CD4-positive, alpha-beta T cell treated with Interleukin-6 at 100 ng/mL for 8 hours (primary cell): ENCODE measurements around the gene PATL1.
A peak's percentile ranks its signal among the peaks of the same experiment; 100 is the strongest.
"Not testable (repeated sequence)": the region's sequence is repeated elsewhere in the genome, so short reads cannot be mapped to it uniquely, and the experiment has no call there.

Experiments
- DNase-seq: peaks from one replicate; pipeline ENCODE4 v3.0.0-alpha.2; 2020; ENCODE audit warnings: mixed read lengths, low spot score

PATL1 gene

DNA sequence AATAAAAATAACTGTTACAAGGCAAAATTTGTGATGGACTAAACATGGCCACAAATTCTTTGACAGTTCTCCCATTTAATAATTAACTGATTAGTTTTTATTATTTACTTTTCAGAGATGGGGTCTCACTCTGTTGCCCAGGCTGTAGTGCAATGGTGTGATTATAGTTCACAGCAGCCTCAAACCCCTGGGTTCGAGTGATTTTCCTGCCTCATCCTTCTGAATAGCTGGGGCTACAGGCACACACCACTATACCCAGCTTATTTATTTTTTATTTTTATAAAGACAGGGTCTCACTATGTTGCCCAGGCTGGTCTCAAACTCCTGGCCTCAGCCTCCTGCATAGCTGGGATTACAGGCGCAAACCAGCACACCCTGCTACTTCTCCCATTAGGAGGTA, 4.5 kb upstream of the PATL1 start:
- no peak for DNase-seq

DNA sequence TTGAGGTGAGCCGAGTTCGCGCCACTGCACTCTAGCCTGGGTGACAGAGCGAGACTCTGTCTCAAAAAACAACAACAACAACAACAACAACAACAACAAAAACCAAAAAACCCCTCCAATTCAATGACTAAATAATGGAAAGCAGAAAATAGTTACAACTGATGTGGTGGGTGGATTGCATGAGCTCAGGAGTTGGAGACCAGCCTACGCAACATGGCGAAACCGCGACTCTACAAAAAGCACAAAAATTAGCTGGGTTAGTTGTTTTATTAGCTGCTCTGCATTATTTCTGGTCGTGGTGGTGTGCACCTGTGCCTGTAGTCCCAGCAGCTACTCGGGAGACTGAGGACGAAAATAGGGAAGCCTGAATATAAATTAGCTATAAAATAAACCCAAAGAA, 2.6 kb upstream of the PATL1 start:
- DNase-seq, result no peak

DNA sequence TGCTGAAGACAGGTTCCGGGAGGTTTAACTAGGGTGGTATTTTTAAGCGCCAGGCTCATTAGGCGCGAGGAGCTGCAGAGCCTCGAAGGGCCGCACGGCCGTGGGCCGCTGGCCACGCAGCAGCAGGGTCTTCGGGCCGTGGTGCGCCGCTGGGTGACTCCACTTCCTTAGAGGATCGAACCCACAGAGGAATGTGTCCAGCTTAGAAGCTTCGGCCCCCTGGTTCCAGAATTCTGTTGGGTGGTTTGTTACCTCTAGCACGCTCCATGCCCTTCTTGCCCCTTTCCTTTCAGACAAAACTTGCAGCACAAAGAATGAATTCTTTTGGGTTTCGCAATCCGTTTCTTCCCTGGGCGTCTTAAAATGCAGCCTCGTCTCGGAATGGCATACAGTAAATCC, 773 bp upstream of the PATL1 start:
- DNase-seq, result no peak

- DNase-seq, result peak; percentile 48
Measured at GRCh38 chr11:59668188-59668949, 468 bp downstream of the PATL1 start.

DNA sequence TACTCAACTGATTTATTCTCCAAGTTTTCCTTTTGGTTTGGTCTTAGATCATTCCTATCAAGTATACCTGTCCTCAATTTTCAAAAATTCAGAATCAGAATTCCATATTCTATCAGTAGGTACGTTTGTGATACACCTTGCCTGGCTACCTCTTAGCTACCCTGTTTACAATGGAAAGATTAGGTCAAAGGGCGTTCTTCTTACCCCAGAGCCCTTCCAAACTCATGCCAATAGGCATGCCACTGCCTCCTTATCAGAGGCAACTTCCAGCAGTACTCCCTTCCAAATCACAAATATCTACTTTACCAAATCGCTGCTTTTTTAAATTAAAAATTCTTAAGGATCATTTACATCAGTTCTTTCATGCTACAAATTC, 1.0 kb downstream of the PATL1 start:
- DNase-seq, result no peak

DNA sequence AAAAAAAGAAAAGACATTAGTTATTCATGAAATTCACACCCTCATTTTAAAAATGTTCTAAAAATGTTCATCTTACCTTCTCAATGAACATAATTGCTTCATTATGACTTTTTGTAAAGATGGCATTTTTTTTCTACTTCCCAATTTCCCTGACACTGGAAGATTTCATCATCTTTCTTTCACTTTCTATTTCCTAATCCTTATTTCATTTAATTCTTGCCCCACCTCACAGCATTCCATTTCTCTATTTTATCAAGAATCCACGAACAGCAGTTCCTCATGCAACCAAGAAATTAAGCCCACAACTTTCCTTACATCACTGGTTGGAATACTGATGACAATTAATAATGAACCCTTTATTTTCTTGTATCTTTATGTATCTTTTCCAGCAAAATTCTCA, 1.9 kb downstream of the PATL1 start:
- no peak for DNase-seq

GRCh38 chr11:59660621-59661020, 8.2 kb downstream of the PATL1 start:
- DNase-seq, result no peak

DNA sequence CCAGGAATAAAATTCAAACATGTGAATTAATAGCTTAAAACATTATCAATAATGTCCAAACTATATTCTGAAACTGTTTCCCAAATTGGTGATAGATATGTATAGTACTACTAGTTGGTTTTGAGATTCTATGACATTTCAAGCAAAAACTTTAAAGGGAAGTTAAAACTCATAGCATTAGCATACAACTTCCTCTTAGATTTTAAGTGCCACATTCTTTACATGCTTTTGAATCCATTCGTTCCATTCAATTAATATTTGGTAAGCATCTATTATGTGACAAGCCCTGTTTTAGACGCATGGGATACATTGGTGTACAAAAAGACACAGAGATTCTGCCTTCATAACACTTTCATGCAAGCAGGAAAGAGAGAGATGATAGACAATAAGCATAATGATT, 8.9 kb downstream of the PATL1 start:
- no peak for DNase-seq

GRCh38 chr11:59658036-59658435, 10.8 kb downstream of the PATL1 start:
- DNase-seq, result no peak

DNA sequence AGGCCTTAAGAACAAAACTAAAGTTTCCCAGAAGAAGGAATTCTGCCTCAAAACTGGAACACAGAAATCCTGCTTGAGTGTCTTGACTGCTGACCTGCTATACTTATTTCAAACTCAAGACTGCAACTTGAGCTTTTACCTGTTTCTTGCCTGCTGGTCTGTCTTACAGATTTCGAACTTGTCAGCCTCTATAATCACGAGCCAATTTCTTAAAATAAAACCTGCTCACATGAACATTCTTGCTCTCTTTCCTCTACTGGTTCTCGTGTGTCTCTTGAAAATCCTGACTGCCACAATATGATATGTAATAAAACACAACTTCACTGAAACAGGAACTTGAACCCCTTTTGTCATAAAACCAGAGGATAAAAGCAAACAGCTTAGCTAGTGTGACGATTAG, 13.9 kb downstream of the PATL1 start:
- no peak for DNase-seq

GRCh38 chr11:59647245-59647980, 21.4 kb downstream of the PATL1 start:
- DNase-seq, result no peak

- no peak for DNase-seq
Measured at GRCh38 chr11:59644528-59644927, 24.3 kb downstream of the PATL1 start.

GRCh38 chr11:59643390-59643789, 25.4 kb downstream of the PATL1 start:
- no peak for DNase-seq

DNA sequence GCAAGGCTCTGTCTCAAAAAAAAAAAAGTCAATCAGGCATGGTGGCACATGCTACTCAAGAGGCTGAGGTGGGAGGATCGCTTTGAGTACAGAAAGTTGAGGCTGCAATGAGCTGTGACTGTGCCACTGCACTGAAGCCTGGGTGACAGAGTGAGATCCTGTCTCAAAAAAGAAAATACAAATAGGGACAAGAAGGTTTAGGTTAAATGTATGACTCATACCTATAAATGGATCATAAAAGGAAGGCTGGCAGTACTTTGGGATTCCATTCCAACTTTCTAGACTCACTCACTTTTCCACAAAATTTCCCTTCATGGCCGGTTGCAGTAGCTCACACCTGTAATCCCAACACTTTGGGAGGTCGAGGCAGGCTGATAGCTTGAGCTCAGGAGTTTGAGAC, 27.7 kb downstream of the PATL1 start:
- no peak for DNase-seq

DNA sequence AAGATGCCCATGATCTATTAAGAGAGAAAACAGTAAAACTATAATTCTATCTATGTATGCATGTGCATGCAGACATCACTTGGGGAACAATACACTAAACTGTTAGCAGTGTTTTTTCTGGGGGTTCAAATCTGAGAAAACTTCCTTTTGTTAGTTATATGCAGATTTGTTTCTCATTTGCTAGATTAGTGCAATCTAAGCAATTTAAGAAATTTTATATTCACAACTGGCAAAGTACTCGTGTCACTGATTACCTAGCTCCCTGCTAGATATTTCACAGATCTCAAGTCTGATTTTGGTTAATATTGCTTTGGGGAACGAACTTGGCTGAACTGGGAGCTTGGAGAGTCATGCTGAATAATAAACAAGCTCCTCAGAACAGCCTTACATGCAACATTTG, 38.3 kb downstream of the PATL1 start:
- DNase-seq, result no peak

DNA sequence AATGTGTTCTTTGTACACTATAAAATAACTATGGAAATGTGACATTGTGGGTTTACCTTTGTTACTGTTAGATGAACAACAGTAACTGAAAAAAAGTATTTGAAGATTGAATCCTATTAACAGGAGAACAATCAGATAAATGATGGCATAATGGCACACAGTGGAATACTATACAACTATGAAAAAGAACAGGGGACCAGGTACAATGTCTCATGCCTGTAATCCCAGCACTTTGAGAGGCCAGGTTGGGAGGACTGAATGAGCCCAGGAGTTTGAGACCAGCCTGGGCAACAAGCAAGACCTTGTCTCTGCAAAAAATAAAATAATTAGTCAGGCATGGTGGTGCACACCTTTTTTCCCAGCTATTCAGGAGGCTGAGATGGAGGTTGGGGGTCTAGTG, 38.8 kb downstream of the PATL1 start:
- no peak for DNase-seq

DNA sequence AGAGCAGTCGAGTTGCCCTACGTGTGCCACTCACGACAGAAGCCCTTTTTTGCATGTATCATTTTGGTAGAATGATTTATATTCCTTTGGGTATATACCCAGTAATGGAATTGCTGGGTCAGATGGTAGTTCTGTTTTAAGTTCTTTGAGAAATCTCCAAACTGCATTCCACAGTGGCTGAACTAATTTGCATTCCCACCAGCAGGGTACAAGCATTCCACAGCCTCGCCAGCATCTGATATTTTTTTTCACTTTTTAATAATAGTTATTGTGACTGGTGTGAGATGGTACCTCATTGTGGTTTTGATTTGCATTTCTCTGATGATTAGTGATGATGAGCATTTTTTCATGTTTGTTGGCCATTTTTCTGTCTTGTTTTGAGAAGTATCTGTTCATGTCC, 41.9 kb downstream of the PATL1 start:
- not testable (repeated sequence) for DNase-seq

DNA sequence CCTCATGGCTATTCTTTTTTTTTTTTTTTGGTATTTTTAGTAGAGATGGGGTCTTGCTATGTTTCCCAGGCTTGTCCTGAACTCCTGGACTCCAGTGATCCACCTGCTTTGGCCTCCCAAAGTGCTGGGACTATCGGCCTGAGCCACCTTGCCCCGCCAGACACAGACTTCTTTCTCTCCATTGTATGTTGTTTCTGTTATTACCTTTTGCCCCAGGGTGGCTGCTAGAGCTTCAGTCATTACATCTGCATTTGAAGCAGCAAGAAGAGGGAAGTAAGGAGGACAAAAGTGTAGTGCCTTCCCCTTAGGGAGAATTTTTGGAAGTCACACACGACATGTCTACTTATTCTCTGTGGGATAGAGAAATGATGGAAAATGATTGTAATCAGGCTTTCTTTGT, 43.1 kb downstream of the PATL1 start:
- DNase-seq, result no peak

- DNase-seq, result no peak
Measured at GRCh38 chr11:59617876-59618275, 51.0 kb downstream of the PATL1 start.

GRCh38 chr11:59616396-59616982, 52.3 kb downstream of the PATL1 start:
- no peak for DNase-seq

DNA sequence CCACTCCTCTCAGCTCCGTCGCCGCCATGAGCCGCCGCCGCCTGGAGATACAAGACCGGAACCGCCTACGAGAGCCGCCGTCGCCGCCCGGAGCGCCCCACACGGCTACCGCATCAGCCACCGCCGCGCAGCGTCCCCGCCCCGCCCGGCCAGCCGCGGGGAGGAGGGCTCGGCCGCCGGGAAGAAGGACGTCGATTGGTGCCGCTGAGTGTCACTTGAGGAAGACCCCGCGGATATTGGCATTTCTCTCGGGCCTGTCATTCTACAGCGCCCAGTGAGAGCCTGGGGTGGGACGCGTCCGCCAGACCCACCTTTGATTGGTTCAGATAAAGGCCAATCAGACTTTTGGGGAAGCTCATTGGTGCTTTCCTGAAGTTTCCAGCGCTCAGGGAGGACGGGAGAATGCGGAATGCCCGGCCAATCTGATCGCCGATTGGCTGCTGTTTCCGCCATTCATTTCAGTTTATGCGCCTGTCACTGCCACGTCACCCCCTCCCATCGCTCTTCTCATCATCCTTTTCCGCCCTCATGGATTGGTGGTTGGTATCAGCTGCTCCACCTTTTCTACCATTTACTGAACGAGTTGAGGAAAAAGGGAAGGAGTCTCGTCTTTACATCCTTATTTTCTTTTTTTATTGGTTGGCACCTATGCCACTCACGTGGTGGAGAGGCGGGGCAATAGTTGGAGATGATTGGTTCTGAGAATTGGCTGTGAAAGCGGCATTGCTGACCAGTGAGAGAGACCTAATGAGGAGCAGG, 53.0 kb downstream of the PATL1 start, which contains the start of gene OSBP:
Gene OSBP (minus strand): TSS at position 138 of the 759 bp plus-strand sequence. CDS start 110 bp downstream, at position 28.
- DNase-seq, result peak; percentile 100

GRCh38 chr11:59615120-59615636, 53.7 kb downstream of the PATL1 start:
- peak; percentile 58 for DNase-seq
